Esophagus squamous epithelium (tissue), 4 donors: Measurements from ENCODE around the gene CEP128.

Experiments used
- CTCF ChIP-seq, 6 experiments: fragments of 450-650 bp in 4 of 6; fragments of 200-600 bp in 2 of 6; sonication (generic) in 2 of 6; IDR thresholded peaks; one replicate each; pipeline ENCODE4 v1.5.1; 2016 to 2019; ENCODE audit warnings: antibody characterized with exemption in 6 of 6, mild to moderate bottlenecking in 4 of 6, moderate library complexity in 4 of 6
- POLR2A ChIP-seq, 4 donors: fragments of 450-650 bp; IDR thresholded peaks; one replicate each; pipeline ENCODE4 v1.6.1; 2017; ENCODE audit warnings: antibody characterized with exemption in 4 of 4, mild to moderate bottlenecking in 4 of 4, moderate library complexity in 3 of 4

GRCh38 chr14:80927083-80927989 lies 14.2 kb downstream of the CEP128 start:
- TF ChIP-seq CTCF (IDR thresholded peaks at IDR 0.05) (peak in 1 of 6 experiments; percentile 16), POLR2A (IDR thresholded peaks at IDR 0.05) (no peak)
